Upper lobe of left lung (tissue), 6 donors: ENCODE data around the gene GRID2IP. TPM values are rescaled to one million over a fixed set of nuclear protein-coding genes. Genes with fewer than 3 reads are reported as not detected.

Experiments used
- ATAC-seq, 2 donors: fragments of 200-7000 bp; cut with Tn5 transposase; one replicate each; pipeline ENCODE4 v1.9.1; 2022; ENCODE audit warnings: mild to moderate bottlenecking in 2 of 2, moderate library complexity in 2 of 2; ENCODE audit not compliant: low FRiP score in 2 of 2
- DNase-seq, 2 donors: peaks; one replicate each; pipeline ENCODE4 v3.0.0-alpha.2; 2019 to 2020
- H3K27ac ChIP-seq, 4 donors: fragments of 200-600 bp; sonication (generic); one replicate each; pipeline ENCODE4 v1.5.1; 2016 to 2019
- H3K27me3 ChIP-seq, 4 donors: fragments of 200-600 bp; sonication (generic); one replicate each; pipeline ENCODE4 v1.5.1; 2017 to 2019
- H3K36me3 ChIP-seq, 4 donors: fragments of 200-600 bp; sonication (generic); one replicate each; pipeline ENCODE4 v1.5.1; 2016 to 2019
- H3K4me1 ChIP-seq, 4 donors: fragments of 200-600 bp; sonication (generic); one replicate each; pipeline ENCODE4 v1.5.1; 2018 to 2019
- H3K4me3 ChIP-seq, 4 donors: fragments of 200-600 bp; sonication (generic); one replicate each; pipeline ENCODE4 v1.5.1; 2017 to 2019; ENCODE audit warnings: mild to moderate bottlenecking in 2 of 4, moderate library complexity in 1 of 4
- H3K9me3 ChIP-seq, 4 donors: fragments of 200-600 bp; sonication (generic); one replicate each; pipeline ENCODE4 v1.5.1; 2018 to 2019
- CTCF ChIP-seq, 6 experiments: fragments of 450-650 bp in 4 of 6; fragments of 200-600 bp in 2 of 6; sonication (generic) in 2 of 6; IDR thresholded peaks; one replicate each; pipeline ENCODE4 v1.5.1; 2016 to 2019; ENCODE audit warnings: antibody characterized with exemption in 6 of 6
- EP300 ChIP-seq, 4 donors: sonication (generic); formaldehyde crosslinking; IDR thresholded peaks; one replicate each; pipeline ENCODE4 v1.5.1; 2017; ENCODE audit warnings: antibody characterized with exemption in 4 of 4, control low read depth in 2 of 4
- POLR2A ChIP-seq, 4 donors: fragments of 450-650 bp; IDR thresholded peaks; one replicate each; pipeline ENCODE4 v1.5.1; 2016 to 2017; ENCODE audit warnings: antibody characterized with exemption in 4 of 4, mild to moderate bottlenecking in 2 of 4
- POLR2AphosphoS5 ChIP-seq, 2 donors: sonication (generic); formaldehyde crosslinking; IDR thresholded peaks; one replicate each; pipeline ENCODE4 v1.5.1; 2017; ENCODE audit warnings: antibody characterized with exemption in 2 of 2
- WGBS, 2 donors: methylation state at CpG; one replicate each; pipeline ENCODE4 v1.1.5; 2017 to 2018; 5-methylcytosine and 5-hydroxymethylcytosine counted together
- total RNA-seq, 6 donors: library from RNA; depleted of rRNA in 4 of 6; stranded (reverse); fragments of >200 nt in 4 of 6; gene quantifications; one replicate each; pipeline versions ENCODE4 v1.1.0 to v1.2.1, GENCODE V29; 2016 to 2021
- donor health status: DM: no; HTN: no; CAD: no; lungs with moderate emphysema.
- donor health status: DM: no; HTN: yes; CAD: no; lungs with severe emphysema.

Gene GRID2IP
- total RNA-seq, 6 donors from 2014 or later: 0.30 to 1.3 (median 0.63) TPM; not detected in 1

- Histone ChIP-seq H3K36me3 (no peaks in the 10 kb centered on the region), H3K4me1 (no peaks in the 10 kb centered on the region), H3K27ac (no peak overlapping the region), H3K4me3 (no peak overlapping the region), H3K9me3 (no peaks in the 10 kb centered on the region), H3K27me3 (no peaks in the 10 kb centered on the region)
- no peak for DNase-seq
- WGBS, 2 donors: 73 to 74% methylated on average over 7 of the region's 7 CpGs
- ATAC-seq: no peak
- no peak for TF ChIP-seq EP300 (IDR thresholded peaks at IDR 0.05)
- no peak for TF ChIP-seq POLR2A (IDR thresholded peaks at IDR 0.05)
- no peak for TF ChIP-seq CTCF (IDR thresholded peaks at IDR 0.05)
- no peak for TF ChIP-seq POLR2AphosphoS5 (IDR thresholded peaks at IDR 0.05)
These were observed 3.6 kb upstream of the GRID2IP start for GRCh38 chr7:6554848-6555247.

- 67 to 84% methylated on average over 3 to 7 of the region's 7 CpGs for WGBS, 2 donors
- peak in 1 of 2 donors; percentile 11 for ATAC-seq
- no peaks in the 10 kb centered on the region for H3K27me3 ChIP-seq
These were observed 2.3 kb upstream of the GRID2IP start for GRCh38 chr7:6553448-6554044.

DNA sequence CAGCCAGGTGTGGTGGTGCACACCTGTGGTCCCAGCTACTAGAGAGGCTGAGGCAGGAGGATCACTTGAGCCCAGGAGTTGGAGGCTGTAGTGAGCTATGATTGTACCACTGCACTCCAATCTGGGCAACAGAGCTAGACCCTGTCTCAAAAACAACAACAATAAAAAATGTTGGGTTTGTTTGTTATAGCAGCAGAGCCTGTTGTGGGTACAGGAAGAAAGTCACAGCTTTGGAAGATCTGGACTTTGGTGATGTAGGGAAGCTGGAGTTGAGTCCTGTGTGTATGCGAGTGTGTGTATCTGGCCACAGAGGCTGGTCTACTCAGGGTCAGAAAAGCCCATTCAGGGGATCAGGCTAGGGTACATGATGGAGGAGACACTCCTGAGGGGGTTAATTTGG is 3.9 kb downstream of the GRID2IP start:
- Histone ChIP-seq H3K36me3 (no peaks in the 10 kb centered on the region), H3K4me1 (no peaks in the 10 kb centered on the region), H3K9me3 (no peaks in the 10 kb centered on the region), H3K27me3 (no peaks in the 10 kb centered on the region), H3K4me3 (no peak overlapping the region), H3K27ac (no peak overlapping the region)
- 94 to 95% methylated on average over 1 of the region's 1 CpG for WGBS, 2 donors
- ATAC-seq (no peak), DNase-seq (no peak)
- TF ChIP-seq POLR2AphosphoS5 (IDR thresholded peaks at IDR 0.05) (no peak), EP300 (IDR thresholded peaks at IDR 0.05) (no peak), POLR2A (IDR thresholded peaks at IDR 0.05) (no peak), CTCF (IDR thresholded peaks at IDR 0.05) (no peak)

More at GRCh38 chr7:6553448-6554044, 2.3 kb upstream of the GRID2IP start:
- Histone ChIP-seq H3K9me3 (no peaks in the 10 kb centered on the region), H3K27ac (no peak overlapping the region), H3K4me3 (no peak overlapping the region), H3K36me3 (no peaks in the 10 kb centered on the region), H3K4me1 (no peaks in the 10 kb centered on the region)
- no peak for TF ChIP-seq EP300 (IDR thresholded peaks at IDR 0.05)
- TF ChIP-seq POLR2A (IDR thresholded peaks at IDR 0.05): no peak
- TF ChIP-seq POLR2AphosphoS5 (IDR thresholded peaks at IDR 0.05): no peak
- TF ChIP-seq CTCF (IDR thresholded peaks at IDR 0.05): no peak
- DNase-seq: no peak

DNA sequence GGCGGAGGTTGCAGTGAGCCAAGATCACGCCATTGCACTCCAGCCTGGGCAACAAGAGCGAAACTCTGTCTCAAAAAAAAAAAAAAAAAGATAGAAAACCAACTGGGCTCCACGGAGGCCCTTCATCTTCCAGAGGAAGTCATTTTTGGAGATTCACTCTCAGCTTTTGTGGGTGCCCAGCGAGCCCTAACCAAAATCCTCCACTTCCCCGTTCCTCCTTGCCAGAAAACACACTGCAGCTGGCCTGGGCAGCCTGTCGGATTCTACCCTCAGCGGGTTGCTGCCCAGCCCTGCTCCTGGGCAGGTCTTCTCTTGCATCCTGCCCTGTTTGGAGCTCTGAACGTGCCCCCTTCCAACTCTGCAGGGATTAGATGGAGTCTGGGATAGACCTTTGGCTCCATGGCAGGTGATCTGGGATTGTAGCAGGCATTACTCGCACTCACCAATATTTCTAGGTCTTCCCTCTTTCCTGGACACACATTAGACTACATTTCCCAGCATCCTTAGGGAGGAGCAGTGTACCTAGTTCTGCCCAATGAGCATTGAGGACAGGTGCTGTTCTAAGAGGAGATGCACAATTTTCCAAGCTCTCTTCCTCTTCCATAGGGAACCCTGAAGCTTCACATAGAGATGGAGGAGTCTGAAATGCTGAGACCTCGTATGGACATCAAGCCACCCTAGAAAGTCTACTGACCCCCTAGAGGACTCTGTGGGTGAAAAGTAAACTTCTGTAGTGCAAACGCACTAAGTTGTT is 4.6 kb downstream of the GRID2IP start:
- WGBS, 2 donors: 70 to 80% methylated on average over 12 of the region's 12 CpGs
- Histone ChIP-seq H3K4me3 (no peak overlapping the region), H3K36me3 (no peaks in the 10 kb centered on the region), H3K9me3 (no peaks in the 10 kb centered on the region), H3K4me1 (no peaks in the 10 kb centered on the region), H3K27ac (no peak overlapping the region), H3K27me3 (no peaks in the 10 kb centered on the region)
- TF ChIP-seq EP300 (IDR thresholded peaks at IDR 0.05) (no peak), CTCF (IDR thresholded peaks at IDR 0.05) (no peak), POLR2AphosphoS5 (IDR thresholded peaks at IDR 0.05) (no peak), POLR2A (IDR thresholded peaks at IDR 0.05) (no peak)
- DNase-seq (no peak), ATAC-seq (no peak)
